ENCODE measurements around the gene PHGDH.
"Not testable (repeated sequence)": the region's sequence is repeated elsewhere in the genome, so short reads cannot be mapped to it uniquely, and the experiment has no call there.

DNA sequence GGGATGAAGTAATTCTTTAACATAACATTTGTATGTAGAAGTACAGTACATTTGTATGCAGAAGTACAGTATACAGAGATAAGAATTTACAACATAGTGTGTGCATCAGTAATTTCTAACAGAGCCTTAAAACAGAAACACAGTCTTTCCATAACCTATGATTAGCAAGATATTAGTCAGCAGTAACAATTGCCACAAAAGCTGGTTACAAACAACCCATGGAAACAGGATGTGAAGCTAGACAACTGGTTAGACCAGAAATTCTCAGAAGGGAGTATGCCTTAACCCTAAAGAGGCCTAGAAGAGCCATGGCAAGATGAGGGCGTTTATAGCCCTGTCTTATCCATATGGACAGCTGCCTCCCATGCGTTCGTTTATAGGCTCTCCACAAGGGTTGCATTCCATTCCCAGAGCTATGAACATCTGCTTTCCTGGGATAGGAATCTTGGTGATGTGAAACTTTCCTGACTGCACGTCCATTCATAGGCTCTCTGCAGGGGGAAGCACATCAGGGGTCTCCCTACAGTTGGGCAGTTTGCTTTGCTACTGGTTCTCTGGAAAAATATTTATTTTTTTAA, 74.8 kb downstream of the PHGDH start:
- not testable (repeated sequence) for TF ChIP-seq ZBTB40 (IDR thresholded peaks at IDR 0.05); ZBTB40 (CRISPR knock-in tag; IDR thresholded peaks at IDR 0.05); SIN3A (IDR thresholded peaks at IDR 0.05; ENCODE audit: borderline replicate concordance in 2 of 2, control insufficient read depth in 1 of 2, low read depth in 2 of 2, low read length in 2 of 2); PRPF4 (IDR thresholded peaks at IDR 0.05; ENCODE audit: insufficient read depth, low read depth, low read length, poor library complexity, severe bottlenecking)
- TF ChIP-seq, protein P1, sequence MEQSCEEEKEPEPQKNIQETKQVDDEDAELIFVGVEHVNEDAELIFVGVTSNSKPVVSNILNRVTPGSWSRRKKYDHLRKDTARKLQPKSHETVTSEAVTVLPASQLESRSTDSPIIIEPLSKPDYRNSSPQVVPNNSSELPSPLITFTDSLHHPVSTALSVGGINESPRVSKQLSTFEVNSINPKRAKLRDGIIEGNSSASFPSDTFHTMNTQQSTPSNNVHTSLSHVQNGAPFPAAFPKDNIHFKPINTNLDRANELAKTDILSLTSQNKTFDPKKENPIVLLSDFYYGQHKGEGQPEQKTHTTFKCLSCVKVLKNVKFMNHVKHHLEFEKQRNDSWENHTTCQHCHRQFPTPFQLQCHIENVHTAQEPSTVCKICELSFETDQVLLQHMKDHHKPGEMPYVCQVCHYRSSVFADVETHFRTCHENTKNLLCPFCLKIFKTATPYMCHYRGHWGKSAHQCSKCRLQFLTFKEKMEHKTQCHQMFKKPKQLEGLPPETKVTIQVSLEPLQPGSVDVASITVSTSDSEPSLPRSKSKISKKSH (CRISPR knock-in tag; IDR thresholded peaks at IDR 0.05) = not testable (repeated sequence)
- TF ChIP-seq, protein P2, sequence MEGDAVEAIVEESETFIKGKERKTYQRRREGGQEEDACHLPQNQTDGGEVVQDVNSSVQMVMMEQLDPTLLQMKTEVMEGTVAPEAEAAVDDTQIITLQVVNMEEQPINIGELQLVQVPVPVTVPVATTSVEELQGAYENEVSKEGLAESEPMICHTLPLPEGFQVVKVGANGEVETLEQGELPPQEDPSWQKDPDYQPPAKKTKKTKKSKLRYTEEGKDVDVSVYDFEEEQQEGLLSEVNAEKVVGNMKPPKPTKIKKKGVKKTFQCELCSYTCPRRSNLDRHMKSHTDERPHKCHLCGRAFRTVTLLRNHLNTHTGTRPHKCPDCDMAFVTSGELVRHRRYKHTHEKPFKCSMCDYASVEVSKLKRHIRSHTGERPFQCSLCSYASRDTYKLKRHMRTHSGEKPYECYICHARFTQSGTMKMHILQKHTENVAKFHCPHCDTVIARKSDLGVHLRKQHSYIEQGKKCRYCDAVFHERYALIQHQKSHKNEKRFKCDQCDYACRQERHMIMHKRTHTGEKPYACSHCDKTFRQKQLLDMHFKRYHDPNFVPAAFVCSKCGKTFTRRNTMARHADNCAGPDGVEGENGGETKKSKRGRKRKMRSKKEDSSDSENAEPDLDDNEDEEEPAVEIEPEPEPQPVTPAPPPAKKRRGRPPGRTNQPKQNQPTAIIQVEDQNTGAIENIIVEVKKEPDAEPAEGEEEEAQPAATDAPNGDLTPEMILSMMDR (IDR thresholded peaks at IDR 0.05 in 2 of 3, conservative IDR thresholded peaks at IDR 0.05 in 1 of 3; ENCODE audit: insufficient read depth in 2 of 3, low read depth in 1 of 3, low read length in 3 of 3) = not testable (repeated sequence)

All from K562 (cell line).